ENCODE results near the gene ACACA.

DNA sequence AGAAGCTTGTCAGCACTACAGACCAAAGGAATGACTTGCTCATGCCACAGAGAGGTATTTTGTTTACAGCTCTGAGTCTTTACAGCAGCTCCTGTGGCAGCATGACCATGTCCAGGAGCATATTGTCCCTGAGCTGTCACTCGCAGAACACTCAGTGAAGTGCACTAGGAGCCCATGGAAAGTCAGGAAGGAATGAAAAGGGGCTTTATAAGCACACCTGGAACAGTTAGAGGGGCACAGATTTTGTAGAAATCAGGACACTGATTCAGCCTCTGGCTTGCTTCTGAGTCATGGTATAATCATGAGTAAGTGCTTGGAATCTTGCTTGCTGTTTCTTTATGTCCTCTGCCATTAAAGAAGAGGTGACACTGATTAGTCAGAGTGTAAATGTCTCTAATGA, 41.0 kb upstream of the ACACA start:
- TF ChIP-seq, protein P1, sequence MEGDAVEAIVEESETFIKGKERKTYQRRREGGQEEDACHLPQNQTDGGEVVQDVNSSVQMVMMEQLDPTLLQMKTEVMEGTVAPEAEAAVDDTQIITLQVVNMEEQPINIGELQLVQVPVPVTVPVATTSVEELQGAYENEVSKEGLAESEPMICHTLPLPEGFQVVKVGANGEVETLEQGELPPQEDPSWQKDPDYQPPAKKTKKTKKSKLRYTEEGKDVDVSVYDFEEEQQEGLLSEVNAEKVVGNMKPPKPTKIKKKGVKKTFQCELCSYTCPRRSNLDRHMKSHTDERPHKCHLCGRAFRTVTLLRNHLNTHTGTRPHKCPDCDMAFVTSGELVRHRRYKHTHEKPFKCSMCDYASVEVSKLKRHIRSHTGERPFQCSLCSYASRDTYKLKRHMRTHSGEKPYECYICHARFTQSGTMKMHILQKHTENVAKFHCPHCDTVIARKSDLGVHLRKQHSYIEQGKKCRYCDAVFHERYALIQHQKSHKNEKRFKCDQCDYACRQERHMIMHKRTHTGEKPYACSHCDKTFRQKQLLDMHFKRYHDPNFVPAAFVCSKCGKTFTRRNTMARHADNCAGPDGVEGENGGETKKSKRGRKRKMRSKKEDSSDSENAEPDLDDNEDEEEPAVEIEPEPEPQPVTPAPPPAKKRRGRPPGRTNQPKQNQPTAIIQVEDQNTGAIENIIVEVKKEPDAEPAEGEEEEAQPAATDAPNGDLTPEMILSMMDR (IDR thresholded peaks at IDR 0.05): no peak
- TF ChIP-seq POLR2A (IDR thresholded peaks at IDR 0.05) (no peak), EP300 (IDR thresholded peaks at IDR 0.05) (no peak)

All from ovary (tissue), 3 donors.